H9 (cell line): ENCODE measurements around the gene ATOSB. TPM values are rescaled to one million over a fixed set of nuclear protein-coding genes. Genes with fewer than 3 reads are reported as not detected.

ENCODE experiments used
- DNase-seq: peaks from one replicate; pipeline ENCODE4 v3.0.0-alpha.2; 2017
- H2AFZ ChIP-seq: one replicate; pipeline ENCODE4 v1.6.1; 2013; ENCODE audit warnings: mild to moderate bottlenecking, low read length, control low read depth, moderate library complexity
- H2AK5ac ChIP-seq: 2 replicates; pipeline ENCODE4 v1.6.1; 2013; ENCODE audit warnings: low read length, control low read depth, mixed read lengths; ENCODE audit not compliant: insufficient read length
- H2BK120ac ChIP-seq: one replicate; pipeline ENCODE4 v1.6.1; 2013; ENCODE audit warnings: low read depth, mild to moderate bottlenecking, low read length, control low read depth, inconsistent platforms; ENCODE audit not compliant: poor library complexity, severe bottlenecking
- H2BK12ac ChIP-seq: 2 replicates; pipeline ENCODE4 v1.6.1; 2013; ENCODE audit warnings: low read length, control low read depth, mixed read lengths, low read depth; ENCODE audit not compliant: insufficient read length
- H2BK15ac ChIP-seq: 2 replicates; pipeline ENCODE4 v1.6.1; 2013; ENCODE audit warnings: low read depth, low read length, control low read depth
- H2BK20ac ChIP-seq: one replicate; pipeline ENCODE4 v1.6.1; 2013; ENCODE audit warnings: low read depth, mild to moderate bottlenecking, low read length, control low read depth, inconsistent platforms; ENCODE audit not compliant: poor library complexity, severe bottlenecking
- H2BK5ac ChIP-seq: 2 replicates; pipeline ENCODE4 v1.6.1; 2013; ENCODE audit warnings: low read length, control low read depth, mixed read lengths; ENCODE audit not compliant: insufficient read length
- H3K14ac ChIP-seq: 2 replicates; pipeline ENCODE4 v1.6.1; 2013; ENCODE audit warnings: low read length, control low read depth; ENCODE audit not compliant: insufficient read depth
- H3K18ac ChIP-seq: 2 replicates; pipeline ENCODE4 v1.6.1; 2013; ENCODE audit warnings: low read depth, mild to moderate bottlenecking, mixed read lengths, low read length, control low read depth; ENCODE audit not compliant: insufficient read length
- H3K23ac ChIP-seq: 2 replicates; pipeline ENCODE4 v1.6.1; 2013; ENCODE audit warnings: low read length, control low read depth, mixed read lengths, low read depth; ENCODE audit not compliant: insufficient read length
- H3K23me2 ChIP-seq: 2 replicates; pipeline ENCODE4 v1.6.1; 2013; ENCODE audit warnings: low read depth, mild to moderate bottlenecking, mixed read lengths, low read length, control low read depth; ENCODE audit not compliant: insufficient read length, poor library complexity, severe bottlenecking
- H3K27ac ChIP-seq: 2 replicates; pipeline ENCODE4 v1.5.1; 2013; ENCODE audit warnings: low read length, control low read depth, mixed read lengths, low read depth; ENCODE audit not compliant: insufficient read length
- H3K27me3 ChIP-seq: 2 replicates; pipeline ENCODE4 v1.6.1; 2013; ENCODE audit warnings: low read length, control low read depth, inconsistent platforms; ENCODE audit not compliant: insufficient read depth
- H3K4ac ChIP-seq: 2 replicates; pipeline ENCODE4 v1.6.1; 2013; ENCODE audit warnings: low read depth, mild to moderate bottlenecking, control low read depth, inconsistent platforms, low read length, moderate library complexity
- H3K4me1 ChIP-seq: 2 replicates; pipeline ENCODE4 v1.6.1; 2013; ENCODE audit warnings: low read length, control low read depth, inconsistent platforms; ENCODE audit not compliant: insufficient read depth
- H3K4me2 ChIP-seq: 2 replicates; pipeline ENCODE4 v1.6.1; 2013; ENCODE audit warnings: low read length, control low read depth, mixed read lengths; ENCODE audit not compliant: insufficient read length, insufficient read depth
- H3K56ac ChIP-seq: 2 replicates; pipeline ENCODE4 v1.6.1; 2013; ENCODE audit warnings: low read depth, mild to moderate bottlenecking, mixed read lengths, low read length, control low read depth; ENCODE audit not compliant: insufficient read length
- H3K79me1 ChIP-seq: 2 replicates; pipeline ENCODE4 v1.6.1; 2013; ENCODE audit warnings: low read depth, mild to moderate bottlenecking, moderate library complexity, low read length, control low read depth, inconsistent platforms; ENCODE audit not compliant: insufficient read depth, poor library complexity, severe bottlenecking
- H3K79me2 ChIP-seq: 2 replicates; pipeline ENCODE4 v1.6.1; 2013; ENCODE audit warnings: low read length, control low read depth, inconsistent platforms; ENCODE audit not compliant: insufficient read depth
- H3K9ac ChIP-seq: 2 replicates; pipeline ENCODE4 v1.6.1; 2013; ENCODE audit warnings: low read length, control low read depth, mixed read lengths; ENCODE audit not compliant: insufficient read length; ENCODE audit errors: extremely low read depth
- H3K9me3 ChIP-seq: one replicate; pipeline ENCODE4 v1.6.1; 2013; ENCODE audit warnings: low read depth, low read length, inconsistent platforms; ENCODE audit not compliant: control insufficient read depth
- H3T11ph ChIP-seq: one replicate; pipeline ENCODE4 v1.6.1; 2013; ENCODE audit warnings: mild to moderate bottlenecking, low read length, control low read depth, inconsistent platforms
- H4K20me1 ChIP-seq: one replicate; pipeline ENCODE4 v1.6.1; 2013; ENCODE audit not compliant: control insufficient read depth, insufficient read length, insufficient read depth
- H4K5ac ChIP-seq: 2 replicates; pipeline ENCODE4 v1.6.1; 2013; ENCODE audit warnings: low read depth, mild to moderate bottlenecking, mixed read lengths, low read length, control low read depth; ENCODE audit not compliant: insufficient read length
- H4K8ac ChIP-seq: replicated peaks from 2 replicates; pipeline ENCODE4 v1.6.1; 2013; ENCODE audit warnings: low read length, control low read depth, mixed read lengths, low read depth; ENCODE audit not compliant: insufficient read length
- H4K91ac ChIP-seq: 2 replicates; pipeline ENCODE4 v1.6.1; 2013; ENCODE audit warnings: low read depth, mild to moderate bottlenecking, moderate library complexity, mixed read lengths, low read length, control low read depth; ENCODE audit not compliant: insufficient read length
- H3K27ac Mint-ChIP-seq, 3 experiments: 2 replicates in 2 of 3; 3 replicates in 1 of 3; pipeline ENCODE4 v1.8.0; 2020 to 2021; ENCODE audit warnings: mixed read lengths in 3 of 3, mild to moderate bottlenecking in 1 of 3, moderate library complexity in 1 of 3
- H3K27me3 Mint-ChIP-seq: 2 replicates; pipeline ENCODE4 v1.8.0; 2021; ENCODE audit warnings: low read depth, mild to moderate bottlenecking, moderate library complexity, mixed read lengths
- H3K36me3 Mint-ChIP-seq, 3 experiments: 2 replicates in 2 of 3; 3 replicates in 1 of 3; pipeline ENCODE4 v1.8.0; 2020 to 2021; ENCODE audit warnings: low read depth in 3 of 3, mixed read lengths in 3 of 3; ENCODE audit not compliant: insufficient read depth in 1 of 3
- H3K4me1 Mint-ChIP-seq, 2 experiments: 2 replicates each; pipeline ENCODE4 v1.8.0; 2020; ENCODE audit warnings: mixed read lengths in 2 of 2
- H3K4me3 Mint-ChIP-seq, 2 experiments: 2 replicates in 1 of 2; 3 replicates in 1 of 2; pipeline ENCODE4 v1.8.0; 2020 to 2021; ENCODE audit warnings: mild to moderate bottlenecking in 2 of 2, mixed read lengths in 2 of 2, moderate library complexity in 1 of 2
- H3K9me3 Mint-ChIP-seq, 2 experiments: 2 replicates in 1 of 2; 3 replicates in 1 of 2; pipeline ENCODE4 v1.8.0; 2020; ENCODE audit warnings: mild to moderate bottlenecking in 2 of 2, mixed read lengths in 2 of 2, moderate library complexity in 1 of 2
- WGBS: extraction: QIAGEN DNeasy Blood & Tissue Kit; methylation state at CpG from one replicate; pipeline ENCODE4 v1.1.7; 2013; ENCODE audit warnings: missing lambda C conversion rate, low lambda C conversion rate, mixed read lengths; ENCODE audit not compliant: insufficient read length; ENCODE audit errors: extremely low coverage; 5-methylcytosine and 5-hydroxymethylcytosine counted together
- total RNA-seq: library from RNA; stranded (reverse); gene quantifications from 2 replicates; pipeline ENCODE4 v1.2.1, GENCODE V29; 2021
- TF ChIP-seq, protein P1 (sequence below): fragments of 200-600 bp; sonication (generic); conservative IDR thresholded peaks from 3 replicates; pipeline ENCODE4 v1.8.0; 2021; ENCODE audit warnings: antibody characterized with exemption, mild to moderate bottlenecking

The ATOSB gene
- total RNA-seq, 1 experiment from 2014 or later: 5.6 TPM

DNA sequence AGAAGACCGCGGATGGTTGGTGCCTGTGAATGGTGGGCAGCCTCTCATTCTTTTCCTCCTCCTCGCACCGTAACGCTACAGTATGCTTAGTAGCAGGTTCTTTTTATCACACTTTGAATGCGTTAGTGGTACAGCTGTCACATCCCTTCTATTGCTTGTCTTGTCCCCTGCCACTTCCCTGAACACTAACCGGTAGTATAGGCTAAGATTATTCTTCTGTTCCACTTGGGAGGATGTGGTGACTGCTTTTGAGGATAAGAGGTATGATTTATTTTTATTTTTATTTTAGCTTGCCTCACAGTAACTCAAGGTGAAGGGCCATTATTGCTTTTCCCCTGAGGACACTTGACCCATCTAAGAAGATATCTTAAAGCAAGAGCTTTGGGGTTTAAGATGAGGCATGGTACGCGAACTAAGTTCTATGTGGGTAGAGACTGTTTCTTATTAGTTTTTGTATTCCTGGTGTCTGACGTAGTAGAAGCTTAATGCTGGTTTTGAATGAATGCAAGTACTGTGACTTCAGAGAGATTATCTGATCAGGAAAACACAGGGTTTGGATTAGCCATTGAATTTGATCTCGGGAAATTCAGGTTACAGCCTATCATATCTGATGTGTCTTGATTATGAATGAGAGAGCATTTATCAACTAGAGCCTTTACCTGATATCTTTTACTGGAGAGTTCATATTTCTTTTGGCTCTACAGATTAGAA is 47.1 kb upstream of the ATOSB start:
- TF ChIP-seq, protein P1, sequence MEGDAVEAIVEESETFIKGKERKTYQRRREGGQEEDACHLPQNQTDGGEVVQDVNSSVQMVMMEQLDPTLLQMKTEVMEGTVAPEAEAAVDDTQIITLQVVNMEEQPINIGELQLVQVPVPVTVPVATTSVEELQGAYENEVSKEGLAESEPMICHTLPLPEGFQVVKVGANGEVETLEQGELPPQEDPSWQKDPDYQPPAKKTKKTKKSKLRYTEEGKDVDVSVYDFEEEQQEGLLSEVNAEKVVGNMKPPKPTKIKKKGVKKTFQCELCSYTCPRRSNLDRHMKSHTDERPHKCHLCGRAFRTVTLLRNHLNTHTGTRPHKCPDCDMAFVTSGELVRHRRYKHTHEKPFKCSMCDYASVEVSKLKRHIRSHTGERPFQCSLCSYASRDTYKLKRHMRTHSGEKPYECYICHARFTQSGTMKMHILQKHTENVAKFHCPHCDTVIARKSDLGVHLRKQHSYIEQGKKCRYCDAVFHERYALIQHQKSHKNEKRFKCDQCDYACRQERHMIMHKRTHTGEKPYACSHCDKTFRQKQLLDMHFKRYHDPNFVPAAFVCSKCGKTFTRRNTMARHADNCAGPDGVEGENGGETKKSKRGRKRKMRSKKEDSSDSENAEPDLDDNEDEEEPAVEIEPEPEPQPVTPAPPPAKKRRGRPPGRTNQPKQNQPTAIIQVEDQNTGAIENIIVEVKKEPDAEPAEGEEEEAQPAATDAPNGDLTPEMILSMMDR: no peak
- no peaks in the 10 kb centered on the region for H3K23me2 ChIP-seq
- no peak overlapping the region for H3K27ac ChIP-seq
- DNase-seq: no peak
- Mint-ChIP-seq H3K36me3 (peaks cover 0 to 2% (median 0%) of the 10 kb centered on the region in 3 experiments; a peak in 1 of 7 replicates), H3K27me3 (no peaks in the 10 kb centered on the region), H3K9me3 (no peaks in the 10 kb centered on the region), H3K4me1 (peaks cover 22 to 40% of the 10 kb centered on the region in 2 experiments), H3K27ac (peak overlapping the region in 2 of 3 experiments; percentile 56 to 72; a peak in 4 of 7 replicates), H3K4me3 (peak overlapping the region; percentile 90 to 92)
- no peak overlapping the region for H2BK15ac ChIP-seq
- H3K9me3 ChIP-seq: no peaks in the 10 kb centered on the region
- H4K5ac ChIP-seq: no peak overlapping the region
- H2BK120ac ChIP-seq: no peak overlapping the region
- H2AK5ac ChIP-seq: no peak overlapping the region
- no peak overlapping the region for H2BK20ac ChIP-seq
- no peaks in the 10 kb centered on the region for H3K27me3 ChIP-seq
- H3K79me1 ChIP-seq: no peaks in the 10 kb centered on the region
- H3K4ac ChIP-seq: no peak overlapping the region
- no peaks in the 10 kb centered on the region for H4K20me1 ChIP-seq
- no CpG with 5 or more reads among the region's 11 CpGs for WGBS
- H3K18ac ChIP-seq: no peak overlapping the region
- no peak overlapping the region for H4K8ac ChIP-seq
- peaks cover 4% of the 10 kb centered on the region; the same call in 1 of the 2 replicates for H3K4me1 ChIP-seq
- H4K91ac ChIP-seq: no peak overlapping the region
- H3K79me2 ChIP-seq: no peaks in the 10 kb centered on the region; the same call in 1 of the 2 replicates
- no peak overlapping the region for H2AFZ ChIP-seq
- no peak overlapping the region for H3K14ac ChIP-seq
- H3K9ac ChIP-seq: peak overlapping the region; percentile 18
- no peak overlapping the region for H3K23ac ChIP-seq
- no peak overlapping the region for H3T11ph ChIP-seq
- H2BK12ac ChIP-seq: no peak overlapping the region
- H3K56ac ChIP-seq: no peak overlapping the region
- H3K4me2 ChIP-seq: peak overlapping the region; percentile 74
- no peak overlapping the region for H2BK5ac ChIP-seq
